ENCODE results near the gene MPZL2.

The MPZL2 gene

DNA sequence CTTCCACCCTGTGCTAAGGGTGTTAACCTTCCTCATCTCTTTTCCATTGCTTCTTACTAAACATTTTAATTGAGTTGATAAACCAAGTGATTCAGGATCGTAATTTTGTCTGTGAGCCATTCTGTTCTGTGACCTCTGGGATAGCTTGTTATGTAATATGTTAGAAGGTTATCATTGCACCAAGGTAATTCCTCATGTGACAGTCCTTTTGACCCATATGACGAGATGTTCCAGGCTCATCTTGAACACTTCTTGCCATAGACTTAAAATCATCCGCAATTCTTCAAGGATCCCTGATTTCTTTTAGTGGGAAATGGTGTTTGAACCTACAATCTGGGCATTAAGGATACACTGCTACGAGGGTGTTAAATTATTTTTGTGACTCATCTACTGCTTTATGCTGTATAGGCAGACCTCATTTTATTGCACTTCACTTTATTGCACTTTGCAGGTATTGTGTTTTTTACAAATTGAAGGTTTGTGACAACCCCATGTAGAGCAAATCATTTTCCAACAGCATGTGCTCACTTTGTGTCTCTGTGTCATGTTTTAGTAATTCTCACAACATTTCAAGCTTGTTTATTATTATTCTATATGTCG lies 19.0 kb upstream of the MPZL2 start:
- no peak for DNase-seq

DNA sequence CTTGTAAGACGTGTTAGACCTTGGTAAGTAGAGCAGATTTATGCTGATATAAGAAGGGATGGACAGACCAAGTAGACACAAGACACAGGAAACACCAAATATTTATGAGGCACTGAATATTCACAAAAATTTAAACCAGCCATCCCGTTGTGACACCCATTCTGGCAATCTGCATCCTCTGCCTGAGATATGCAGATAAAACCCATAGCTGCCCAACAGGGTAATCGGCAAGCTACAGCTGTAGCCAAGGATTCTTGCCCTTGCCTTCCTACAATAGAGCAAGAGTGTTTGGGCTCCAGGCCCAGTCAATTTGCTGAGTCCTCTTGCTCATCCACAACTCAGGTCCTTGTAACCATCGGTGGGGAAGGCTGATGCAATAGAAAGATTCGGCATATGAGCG lies 18.5 kb upstream of the MPZL2 start:
- no peak for DNase-seq

DNA sequence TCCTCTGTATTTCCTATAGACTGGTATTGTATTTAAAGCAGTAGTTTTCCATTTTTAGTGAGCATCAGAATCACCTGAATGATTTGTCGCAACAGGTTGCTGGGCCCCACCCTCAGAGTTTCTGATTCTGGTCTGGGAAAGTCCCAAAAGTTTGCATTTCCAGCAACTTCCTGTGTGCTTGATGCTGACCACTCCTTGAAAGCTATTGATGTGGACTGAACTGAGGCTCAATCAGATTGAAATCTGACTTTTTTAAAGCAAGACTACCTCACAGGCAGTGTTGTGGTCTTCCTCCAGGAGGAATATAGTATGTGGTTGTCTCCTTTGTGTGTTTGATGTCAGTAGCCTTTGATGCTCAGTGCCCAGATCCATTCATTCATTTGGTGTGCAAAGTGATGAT lies 17.2 kb upstream of the MPZL2 start:
- DNase-seq, result no peak

DNA sequence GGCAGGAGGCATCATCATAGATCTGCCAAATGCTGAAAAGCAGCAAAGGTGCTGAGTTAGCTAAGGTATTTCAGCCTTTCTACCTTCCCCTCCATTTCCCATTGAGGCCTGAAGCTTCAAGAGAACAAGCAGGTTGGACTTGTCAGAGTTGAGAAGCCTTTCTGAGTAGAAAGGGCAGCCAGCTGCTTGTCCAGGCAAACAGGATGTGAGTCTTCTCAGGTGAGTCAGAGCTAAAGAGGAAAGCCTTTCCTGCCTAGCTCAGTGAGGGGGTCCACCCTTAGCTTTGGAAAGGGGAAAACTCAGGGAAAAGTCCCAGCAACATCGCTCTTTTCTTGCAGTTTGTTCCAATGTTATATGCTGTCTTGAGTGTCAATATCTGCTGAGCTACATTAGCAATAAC lies 13.2 kb upstream of the MPZL2 start:
- DNase-seq, result no peak

DNA sequence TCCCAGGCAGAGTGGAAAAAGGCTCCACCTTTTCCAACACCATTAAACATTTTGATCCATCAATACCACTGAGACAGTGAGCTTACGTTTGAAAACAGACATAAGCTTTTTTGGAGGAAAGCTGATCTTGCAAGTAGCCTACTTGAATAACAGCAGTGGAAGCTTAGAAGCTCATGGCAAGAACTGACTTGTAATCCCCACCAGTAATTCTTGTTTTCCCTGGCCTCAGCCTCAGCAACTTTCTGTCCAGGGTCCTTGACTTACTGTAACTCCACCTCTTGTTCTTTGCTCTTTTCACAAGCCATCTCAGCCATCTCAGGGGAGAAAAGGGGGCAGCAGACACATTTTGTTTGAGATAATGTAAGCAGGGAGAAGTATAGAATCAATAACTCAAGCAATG lies 12.3 kb upstream of the MPZL2 start:
- no peak for DNase-seq

DNA sequence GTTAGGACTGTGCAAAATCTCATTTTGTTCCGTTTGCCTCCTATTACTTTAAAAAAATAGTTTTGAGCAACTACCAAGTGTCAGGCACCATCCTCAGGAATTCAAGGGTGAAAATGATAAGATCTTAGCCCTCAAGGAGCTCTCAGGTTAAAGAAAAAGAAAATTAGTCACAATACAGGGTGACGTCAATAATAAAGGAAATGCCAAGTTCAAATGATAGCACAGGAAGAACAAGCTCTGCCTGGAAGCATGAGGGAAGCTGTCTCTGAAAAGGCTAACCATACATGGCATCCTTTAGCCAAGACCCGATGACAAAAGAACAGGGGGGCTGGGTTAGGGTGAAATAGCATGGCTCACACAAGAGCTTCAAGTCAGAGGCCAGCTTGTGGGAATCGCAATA lies 11.1 kb upstream of the MPZL2 start:
- no peak for DNase-seq

DNA sequence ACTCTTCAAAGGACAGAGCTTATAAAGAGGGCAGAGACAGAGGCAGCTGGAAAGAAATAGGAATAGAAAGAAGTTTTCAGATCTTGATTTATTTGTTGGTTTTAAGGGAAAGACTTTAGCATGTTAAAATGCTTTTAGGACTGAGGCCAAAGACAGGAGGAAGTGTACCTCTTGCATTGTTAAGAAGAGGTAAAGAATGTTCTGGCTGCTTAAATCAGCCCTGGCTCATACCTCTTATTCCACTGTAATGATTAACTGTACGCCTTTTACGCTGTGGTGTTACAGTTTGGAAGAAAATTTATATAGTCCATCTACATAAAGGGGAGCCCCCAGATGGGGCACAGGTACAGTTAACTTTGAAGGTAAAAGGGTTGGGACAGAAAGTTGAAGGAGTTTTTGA lies 10.1 kb upstream of the MPZL2 start:
- DNase-seq, result no peak

DNA sequence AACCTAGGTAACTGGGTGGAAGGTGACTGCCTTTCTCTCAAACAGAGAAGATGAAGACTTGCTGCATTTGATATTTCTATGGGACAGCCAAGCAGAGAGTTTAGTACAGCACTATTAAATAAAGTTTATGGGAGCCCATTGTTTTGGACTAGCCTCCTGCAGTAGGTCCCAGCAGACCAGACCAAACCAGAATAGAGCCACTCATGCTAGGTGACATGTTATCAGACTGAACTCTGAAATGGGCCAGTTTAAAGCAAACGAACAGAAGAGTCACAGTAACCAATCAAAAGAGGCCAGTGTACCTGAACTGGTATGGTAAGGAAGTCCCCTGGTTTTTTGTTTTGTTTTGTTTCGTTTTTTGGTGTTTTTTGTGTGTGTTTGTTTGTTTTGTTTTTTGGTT lies 7.9 kb upstream of the MPZL2 start:
- no peak for DNase-seq

DNA sequence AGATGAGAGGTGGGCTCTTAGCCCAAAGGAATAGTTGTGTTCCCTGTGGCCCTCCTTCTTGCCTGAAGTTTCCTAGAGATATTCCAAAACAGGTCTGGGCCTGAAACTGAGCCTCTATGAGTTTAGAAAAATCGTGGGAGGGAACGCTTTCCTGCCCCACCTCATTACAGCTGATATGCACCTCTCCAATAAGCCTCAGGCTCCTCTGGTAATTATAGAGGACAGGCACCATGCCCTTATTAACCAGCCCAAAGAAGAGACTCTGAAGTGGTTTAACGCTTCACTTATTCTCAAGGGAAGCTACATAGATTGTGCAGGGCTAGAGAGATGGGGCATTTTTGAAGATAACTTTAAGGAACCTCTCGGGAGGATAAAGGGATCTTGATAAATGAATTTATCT lies 3.4 kb upstream of the MPZL2 start:
- DNase-seq, result no peak

DNA sequence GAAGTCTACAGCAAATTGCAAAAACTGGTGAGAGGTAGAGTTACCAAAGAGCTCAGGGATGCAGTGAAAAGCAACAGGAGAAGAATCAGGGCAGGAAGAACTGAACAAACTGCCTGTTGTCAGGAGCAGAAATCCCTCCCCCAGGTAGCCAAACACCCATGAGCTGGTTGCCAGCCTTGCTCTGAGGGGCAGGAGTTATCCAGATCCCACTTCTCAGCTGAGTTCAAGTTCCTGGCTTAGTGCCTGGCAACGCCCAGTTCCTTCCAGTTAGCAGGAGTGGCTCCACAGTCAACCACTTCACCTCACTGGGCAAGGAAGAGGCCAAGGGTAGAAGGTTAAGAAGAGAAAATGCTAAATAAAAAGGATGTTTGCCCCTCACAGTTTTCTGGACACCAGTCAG lies 1.9 kb upstream of the MPZL2 start:
- DNase-seq, result no peak

DNA sequence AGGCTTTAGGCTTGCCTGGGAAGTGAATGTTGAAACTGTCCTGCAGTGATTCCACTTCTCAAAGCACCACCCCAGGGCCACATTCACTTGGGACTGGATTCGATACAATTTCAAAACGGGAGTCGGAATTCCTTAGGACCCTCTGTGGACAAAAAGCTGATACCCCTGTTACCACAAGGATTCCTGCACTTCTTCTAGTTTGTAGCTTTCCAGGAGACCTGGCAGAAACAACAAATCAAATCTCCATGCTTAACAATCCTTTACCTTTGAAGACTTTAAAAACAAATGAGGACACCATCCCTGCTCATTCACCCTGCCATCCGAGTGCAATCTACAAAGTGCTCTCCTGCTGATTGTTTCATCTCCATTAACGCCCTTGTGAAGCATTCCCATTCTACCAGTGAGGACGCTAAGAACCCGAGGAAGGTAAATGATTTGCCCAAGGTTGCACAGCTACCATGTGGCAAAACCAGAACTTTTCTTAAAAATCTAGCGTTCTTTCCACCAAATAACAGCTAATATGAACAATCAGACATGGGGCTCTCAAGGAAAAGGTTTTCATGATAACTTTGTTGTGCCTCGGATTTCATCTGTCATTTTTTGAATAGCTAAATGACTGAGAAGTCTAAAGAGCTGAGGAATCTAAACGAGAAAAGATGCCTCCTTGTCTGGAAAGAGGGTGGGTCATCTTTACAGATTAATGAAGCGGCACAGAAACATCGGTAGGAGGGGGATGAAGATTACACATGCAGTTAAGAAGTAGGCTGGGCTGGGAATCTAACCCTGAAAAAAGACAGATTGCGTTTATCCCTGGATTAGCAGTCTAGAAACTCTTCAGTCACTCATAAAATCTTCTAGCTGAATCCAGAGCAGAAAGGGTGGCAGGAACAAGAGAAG lies 720 bp upstream of the MPZL2 start:
- DNase-seq, result no peak

DNA sequence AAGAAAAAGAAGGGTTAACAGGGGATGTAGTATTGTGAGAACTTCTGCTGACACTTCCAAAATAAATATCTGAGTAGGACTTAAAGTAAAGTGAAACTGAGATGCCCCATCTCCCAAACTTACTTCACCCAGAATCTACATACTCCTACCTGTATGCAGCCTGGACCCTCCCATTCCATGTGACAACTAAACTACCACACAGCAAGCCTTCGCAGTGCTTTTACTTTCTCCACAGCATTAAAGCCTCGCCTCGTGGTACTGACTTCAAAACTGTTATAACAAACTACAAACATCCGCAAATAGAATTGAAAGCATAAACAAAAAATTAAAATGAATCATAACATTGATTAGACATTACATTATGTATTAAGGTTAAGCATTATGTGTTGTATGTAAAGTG lies 985 bp downstream of the MPZL2 start:
- no peak for DNase-seq

DNA sequence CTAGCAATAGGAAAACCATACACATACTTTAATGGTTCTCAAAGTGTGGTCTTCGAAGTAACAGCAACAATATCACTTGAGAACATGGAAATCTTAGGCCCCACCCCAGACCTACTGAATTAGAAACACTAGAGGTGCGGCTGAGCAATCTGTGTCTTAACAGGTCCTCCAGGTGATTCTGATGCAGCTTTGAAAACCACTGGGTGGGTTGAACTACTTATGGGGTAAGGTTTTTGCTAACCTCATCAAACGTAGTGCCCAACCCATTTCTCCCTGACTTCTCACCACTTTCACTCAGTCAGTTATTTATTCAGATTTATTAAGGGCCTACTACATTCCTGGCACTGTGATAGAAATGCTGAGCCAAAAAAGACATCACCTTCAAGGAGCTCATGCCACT lies 3.7 kb downstream of the MPZL2 start:
- no peak for DNase-seq

DNA sequence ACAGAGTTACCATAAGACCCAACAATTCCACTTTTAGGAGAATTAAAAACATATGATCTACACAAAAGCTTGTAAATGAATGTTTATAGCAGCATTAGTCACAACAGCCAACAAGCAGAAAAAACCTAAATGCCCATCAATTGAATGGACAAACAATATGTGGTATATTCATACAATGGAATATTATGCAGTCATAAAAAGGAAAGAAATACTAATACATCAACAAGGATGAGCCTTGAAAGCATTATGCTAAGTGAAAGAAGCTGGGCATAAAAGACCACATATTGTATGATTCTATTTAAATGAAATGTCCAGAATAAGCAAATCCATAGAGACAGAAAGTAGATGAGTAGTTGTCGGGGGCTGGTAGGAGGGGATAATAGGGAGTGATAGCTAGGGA lies 5.0 kb downstream of the MPZL2 start:
- no peak for DNase-seq

DNA sequence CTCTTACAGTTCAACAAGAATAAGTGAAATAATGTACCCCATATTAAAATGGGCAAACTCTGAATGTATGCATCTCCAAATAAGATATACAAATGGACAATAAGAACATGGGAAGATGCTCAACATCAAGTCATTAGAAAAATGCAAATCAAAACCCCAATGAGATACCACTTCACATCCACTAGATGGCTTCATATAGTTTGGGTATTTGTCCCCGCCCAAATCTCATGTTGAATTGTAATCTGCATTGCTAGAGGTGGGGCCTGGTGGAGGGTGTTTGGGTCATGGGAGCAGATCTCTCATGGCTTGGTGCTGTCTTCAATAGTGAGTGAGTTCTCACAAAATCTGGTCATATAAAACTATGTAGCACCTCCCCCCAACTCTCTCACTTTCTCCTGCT lies 5.7 kb downstream of the MPZL2 start:
- no peak for DNase-seq

DNA sequence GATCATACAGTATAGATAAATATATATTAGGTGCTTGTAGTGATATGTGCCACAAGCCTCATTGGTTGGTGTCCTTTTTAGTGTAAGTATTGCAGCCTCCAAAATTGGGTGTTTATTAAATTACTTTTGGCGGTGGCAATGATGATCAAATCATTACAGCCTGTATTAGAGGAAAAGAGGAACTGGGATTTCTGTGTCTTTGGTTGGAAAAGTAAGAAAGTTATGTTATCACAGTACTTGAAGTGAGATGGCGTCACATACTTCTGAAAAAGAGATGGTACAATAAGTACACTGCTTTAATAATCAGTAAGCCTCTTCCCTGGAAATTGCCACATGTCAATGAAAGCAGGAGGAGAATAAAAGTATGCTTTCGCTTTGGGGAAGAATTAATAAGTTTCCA lies 11.4 kb downstream of the MPZL2 start:
- DNase-seq, result no peak

DNA sequence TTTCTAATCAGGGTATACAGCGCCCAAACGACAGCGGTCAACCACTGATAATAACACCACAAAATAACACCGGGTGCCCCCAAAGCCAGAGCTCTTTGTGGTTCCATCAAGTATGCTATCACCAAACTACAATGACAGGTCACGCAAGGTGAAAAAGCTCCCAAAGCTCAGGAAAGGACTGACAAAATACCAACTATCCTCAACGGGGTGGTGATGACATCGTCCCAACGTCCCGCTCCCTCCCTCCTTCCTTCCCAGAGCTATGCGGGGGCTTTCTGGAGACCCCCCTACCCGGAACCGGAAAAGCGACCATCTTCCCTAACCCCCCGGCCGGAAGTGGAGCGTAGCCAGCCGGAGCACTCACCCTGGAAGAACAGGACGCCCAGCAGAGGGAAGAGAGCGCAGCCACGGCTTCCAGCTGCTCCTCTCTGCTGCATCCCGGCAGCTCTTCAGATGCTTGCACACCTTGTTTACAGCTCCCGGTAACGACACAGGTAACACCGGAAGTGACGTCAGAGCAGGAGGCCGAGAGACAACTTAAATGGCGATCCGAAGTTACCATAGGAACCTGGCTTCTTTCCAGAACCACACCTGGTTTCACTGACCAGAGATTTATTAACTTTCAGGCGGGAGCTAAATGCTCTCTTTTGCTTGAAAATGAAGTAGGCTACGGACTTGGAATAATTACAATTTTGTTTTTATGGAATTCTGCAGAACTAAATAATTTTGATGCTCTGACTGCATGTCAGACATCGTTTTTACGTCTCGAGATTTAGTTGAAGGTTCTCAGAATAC lies 12.0 kb downstream of the MPZL2 start, which contains the start of gene MPZL3:
TSS of gene MPZL3 (minus strand) at position 508 of the 795 bp plus-strand sequence. CDS start at position 437, 71 bp downstream.
- peak; percentile 94 for DNase-seq

DNA sequence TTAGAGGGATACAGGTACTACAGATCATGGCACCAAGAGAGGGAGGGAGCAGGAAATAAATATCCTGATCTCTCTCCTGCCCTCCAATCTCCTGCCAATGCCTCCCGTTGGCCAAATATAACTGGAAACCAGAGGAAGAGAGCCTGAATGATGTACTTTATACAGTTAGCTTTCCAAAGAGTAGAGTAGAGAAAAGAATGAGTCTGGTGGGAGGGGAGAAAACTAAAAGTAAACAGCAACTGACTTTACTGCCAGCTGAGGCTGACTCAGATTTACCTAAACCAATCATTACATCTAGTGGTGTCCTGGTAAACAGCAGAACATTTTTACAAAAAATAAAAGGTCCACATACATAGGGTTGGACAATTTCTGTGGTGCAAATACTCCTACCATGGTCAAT lies 17.1 kb downstream of the MPZL2 start:
- DNase-seq, result no peak

DNA sequence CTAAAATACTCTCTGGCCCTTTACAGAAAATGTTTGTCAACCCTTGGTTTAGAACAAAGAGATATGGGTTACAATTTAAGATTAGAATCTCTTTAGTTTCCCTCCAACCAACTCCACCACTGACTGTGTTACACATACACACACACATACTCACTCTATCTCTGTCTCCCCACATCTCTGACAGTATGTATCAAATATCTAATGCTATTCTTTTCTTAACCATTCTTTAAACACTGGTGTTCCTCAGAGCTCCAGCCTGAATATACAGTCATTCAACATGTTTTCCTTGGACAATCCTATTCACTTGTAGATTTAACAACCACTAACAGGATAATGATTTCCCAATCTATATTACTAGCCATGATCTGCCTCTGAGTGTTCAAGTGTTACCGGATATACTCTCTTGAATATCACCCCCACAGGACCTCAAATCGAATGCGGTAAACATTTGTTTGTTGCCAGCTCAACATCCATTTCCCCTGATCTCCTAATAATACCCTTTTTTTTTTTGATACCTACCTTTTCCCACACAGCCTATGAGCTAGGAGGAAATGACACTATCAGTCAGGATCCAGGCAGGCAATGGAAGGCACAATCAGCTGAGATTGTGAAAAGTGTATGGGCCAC lies 18.0 kb downstream of the MPZL2 start:
- no peak for DNase-seq

DNA sequence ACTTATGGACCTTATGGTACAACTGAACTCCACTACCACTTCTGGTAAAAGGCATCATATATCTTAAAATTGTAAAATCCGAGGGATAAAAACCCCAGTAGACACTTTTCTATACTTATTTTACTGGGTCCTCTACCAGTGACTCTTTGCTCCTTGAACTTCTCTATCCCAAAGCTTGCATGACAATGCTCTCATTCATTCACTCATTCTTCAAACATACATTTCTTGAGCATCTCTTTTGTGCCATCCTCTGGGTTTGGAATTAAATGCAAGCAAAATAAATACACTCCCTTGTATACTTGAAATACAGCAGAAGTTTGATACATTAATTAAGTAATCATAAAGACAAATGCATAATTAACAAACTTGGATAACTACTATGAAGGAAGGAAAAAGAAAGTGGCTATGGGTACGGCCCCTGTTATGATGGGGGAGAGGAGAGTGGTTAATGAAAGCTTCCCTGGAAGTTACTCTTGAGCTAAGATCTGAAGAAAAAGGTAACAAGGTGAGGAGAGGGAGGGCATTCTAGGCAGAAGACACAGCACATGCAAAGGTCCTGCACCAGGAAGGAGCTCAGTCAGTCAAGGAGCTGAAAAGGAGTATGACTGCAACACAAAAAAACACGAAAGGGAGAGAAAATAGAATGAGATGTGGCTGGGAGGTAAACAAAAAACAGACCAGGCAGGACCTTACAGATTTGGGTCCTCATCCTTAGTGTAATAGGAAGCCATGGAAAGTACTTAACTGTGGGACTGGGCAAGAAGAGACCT lies 19.9 kb downstream of the MPZL2 start:
- no peak for DNase-seq

DNA sequence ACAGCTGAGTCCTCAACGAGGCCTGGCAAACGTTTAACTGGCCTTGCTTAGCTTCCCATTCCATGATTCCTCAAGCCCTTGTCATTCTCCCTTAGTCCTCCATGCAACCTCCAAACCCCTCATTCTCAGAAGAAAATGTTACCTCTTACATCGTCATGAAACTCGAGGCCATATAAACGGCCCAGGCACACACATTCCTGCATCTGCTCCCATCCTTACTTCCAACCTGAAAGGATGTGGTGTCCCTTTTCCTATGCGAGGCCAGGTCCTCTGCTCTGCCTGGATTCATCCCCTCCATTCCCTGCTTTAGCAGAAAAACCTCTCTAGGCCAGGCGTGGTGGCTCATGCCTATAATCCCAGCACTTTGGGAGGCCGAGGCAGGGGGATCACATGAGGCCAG lies 20.9 kb downstream of the MPZL2 start:
- DNase-seq, result no peak

DNA sequence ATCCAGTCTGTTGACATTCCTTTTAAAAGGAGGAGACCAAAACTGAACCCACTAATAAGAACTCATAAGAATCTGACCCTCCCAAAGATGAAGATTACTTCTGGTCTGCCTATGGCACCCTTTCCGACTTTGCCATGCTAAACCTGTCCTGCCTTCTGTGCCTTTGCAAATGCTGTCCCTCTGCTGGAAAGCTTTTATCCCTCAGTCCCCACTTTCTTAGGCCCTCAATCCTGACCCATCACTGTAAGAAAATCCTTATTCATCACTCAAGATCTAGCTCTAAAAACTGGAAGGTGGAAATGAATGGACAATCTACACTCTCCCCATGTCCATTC lies 22.4 kb downstream of the MPZL2 start:
- DNase-seq, result no peak

All from NCI-H2081 treated with DMSO at 0.1 percent for 48 hours (cell line).